A549 (cell line): ENCODE results near the gene MYH10. TPM values are rescaled to one million over a fixed set of nuclear protein-coding genes. Genes with fewer than 3 reads are reported as not detected.

Source experiments
- ATAC-seq, 2 experiments: fragments of 200-7000 bp in 1 of 2; fragments of >200 bp in 1 of 2; cut with Nextera tagmentation in 1 of 2; cut with Tn5 transposase in 1 of 2; 3 replicates each; pipeline versions ENCODE4 v1.8.0 to v1.9.1; 2018 to 2020; ENCODE audit warnings: mild to moderate bottlenecking in 1 of 2, moderate library complexity in 1 of 2
- CTCF ChIA-PET: fragments of 300-600 bp; sonication (Branson Sonifier 250); formaldehyde crosslinking; extraction: SDS; loops from one replicate; lab custom pipeline; 2021; ENCODE audit warnings: antibody characterized with exemption, inconsistent platforms; lab: Yijun Ruan, JAX
- POLR2A ChIA-PET: fragments of 350-600 bp; formaldehyde crosslinking; extraction: SDS; loops from one replicate; lab custom pipeline; 2021; ENCODE audit warnings: antibody characterized with exemption, inconsistent platforms; lab: Yijun Ruan, JAX
- DNase-seq, 2 experiments: peaks; one replicate each; pipeline versions ENCODE4 v3.0.0 to v3.0.0-alpha.2; 2011 to 2016; ENCODE audit warnings: low read depth in 1 of 2, low spot score in 1 of 2
- FAIRE-seq: peaks from 2 replicates; lab custom pipeline; 2011; peaks lifted over from hg19 to GRCh38; lab: Jason Lieb, UNC
- H3K27ac ChIP-seq, 2 experiments: fragments of >200 bp; sonication (Bioruptor Twin); formaldehyde crosslinking; 3 replicates each; pipeline ENCODE4 v1.5.1; 2016 to 2017
- H3K4me1 ChIP-seq: fragments of >200 bp; sonication (Bioruptor Twin); formaldehyde crosslinking; 3 replicates; pipeline ENCODE4 v1.6.1; 2016
- H3K4me2 ChIP-seq: fragments of >200 bp; sonication (Bioruptor Twin); formaldehyde crosslinking; 3 replicates; pipeline ENCODE4 v1.6.1; 2016
- H3K4me3 ChIP-seq: fragments of >200 bp; sonication (Bioruptor Twin); formaldehyde crosslinking; 3 replicates; pipeline ENCODE4 v1.5.1; 2016
- H3K9me3 ChIP-seq: fragments of >200 bp; sonication (Bioruptor Twin); formaldehyde crosslinking; 3 replicates; pipeline ENCODE4 v1.6.1; 2016
- BCL3 ChIP-seq: fragments of >200 bp; sonication (Bioruptor Twin); formaldehyde crosslinking; IDR thresholded peaks from 3 replicates; pipeline ENCODE4 v1.6.1; 2016
- CBX8 ChIP-seq: fragments of 200-600 bp; sonication (generic); IDR thresholded peaks from 2 replicates; pipeline ENCODE4 v1.6.1; 2016
- CEBPB ChIP-seq, 2 experiments: fragments of >200 bp in 1 of 2; sonication (Bioruptor Twin) in 1 of 2; formaldehyde crosslinking in 1 of 2; IDR thresholded peaks; 2 replicates each; pipeline ENCODE4 v1.6.1; 2012 to 2016
- CHD2 ChIP-seq: fragments of 150-350 bp; IDR thresholded peaks from 2 replicates; pipeline ENCODE4 v1.6.1; 2014; ENCODE audit warnings: low read length; ENCODE audit not compliant: partially characterized antibody
- CHD4 ChIP-seq: fragments of 200-600 bp; sonication (generic); IDR thresholded peaks from 2 replicates; pipeline ENCODE4 v1.6.1; 2016; ENCODE audit warnings: antibody characterized with exemption, mild to moderate bottlenecking, borderline replicate concordance
- E2F6 ChIP-seq: IDR thresholded peaks from 2 replicates; pipeline ENCODE4 v1.6.1; 2012; ENCODE audit warnings: low read depth, borderline replicate concordance
- EHMT2 ChIP-seq: fragments of 200-600 bp; sonication (generic); IDR thresholded peaks from 2 replicates; pipeline ENCODE4 v1.6.1; 2016; ENCODE audit warnings: antibody characterized with exemption, low read depth, mild to moderate bottlenecking, moderate library complexity
- ESRRA ChIP-seq: fragments of 150-350 bp; IDR thresholded peaks from 2 replicates; pipeline ENCODE4 v1.6.1; 2014; ENCODE audit warnings: mild to moderate bottlenecking, low read length, borderline replicate concordance
- HMGXB4 ChIP-seq: fragments of 250-450 bp; sonication (Bioruptor Pico); IDR thresholded peaks from 2 replicates; pipeline ENCODE4 v1.5.0; 2021; ENCODE audit warnings: mild to moderate bottlenecking, moderate library complexity, borderline replicate concordance
- KDM1A ChIP-seq: fragments of 200-600 bp; sonication (generic); IDR thresholded peaks from 2 replicates; pipeline ENCODE4 v1.6.1; 2016; ENCODE audit warnings: low read depth, mild to moderate bottlenecking
- MAZ ChIP-seq: fragments of 150-350 bp; IDR thresholded peaks from 2 replicates; pipeline ENCODE4 v1.6.1; 2014; ENCODE audit warnings: antibody characterized with exemption, low read depth, low read length, borderline replicate concordance
- NR3C1 ChIP-seq: fragments of >200 bp; sonication (Bioruptor Twin); formaldehyde crosslinking; IDR thresholded peaks from 3 replicates; pipeline ENCODE4 v1.6.1; 2017
- PBX3 ChIP-seq: IDR thresholded peaks from 2 replicates; pipeline ENCODE4 v1.6.1; 2012
- PHF8 ChIP-seq: fragments of 200-600 bp; sonication (generic); IDR thresholded peaks from 2 replicates; pipeline ENCODE4 v1.6.1; 2016; ENCODE audit warnings: low read depth, mild to moderate bottlenecking, antibody characterized with exemption, moderate library complexity, borderline replicate concordance
- POLR2A ChIP-seq: IDR thresholded peaks from 2 replicates; pipeline ENCODE4 v1.6.1; 2012; ENCODE audit warnings: mild to moderate bottlenecking, low read length
- REST ChIP-seq: fragments of 200-600 bp; sonication (generic); IDR thresholded peaks from 2 replicates; pipeline ENCODE4 v1.6.1; 2016; ENCODE audit warnings: antibody characterized with exemption, mild to moderate bottlenecking, moderate library complexity
- ZNF302 ChIP-seq: fragments of 250-450 bp; sonication (Bioruptor Pico); IDR thresholded peaks from 2 replicates; pipeline ENCODE4 v1.9.0; 2021; ENCODE audit warnings: inconsistent platforms, mild to moderate bottlenecking, moderate library complexity
- WGBS: methylation state at CpG from one replicate; pipeline ENCODE4 v1.1.6; 2017; ENCODE audit errors: missing lambda C conversion rate; 5-methylcytosine and 5-hydroxymethylcytosine counted together
- polyA plus RNA-seq, 4 experiments: library from polyadenylated mRNA; depleted of rRNA in 3 of 4; stranded (reverse); fragments of >200 nt; fragmentation: RNase III in 1 of 4; extraction: RNeasy Plus Mini Kit Qiagen cat#74134 plus additional on column Dnase treatment in 1 of 4; gene quantifications; 2 replicates in 3 of 4; 3 replicates in 1 of 4; pipeline ENCODE4 v1.2.3, GENCODE V29; 2011 to 2017

MYH10 gene
- polyA plus RNA-seq, 2 of the 4 experiments (the other 2 are of a cell fraction): 26.5 to 28.3 TPM

GRCh38 chr17:8606401-8606800 is 24.1 kb downstream of the MYH10 start:
- no peak for DNase-seq
- no peak for ATAC-seq
- H3K4me3 ChIP-seq: no peak overlapping the region
- TF ChIP-seq CEBPB (IDR thresholded peaks at IDR 0.05) (no peak), MAZ (no peak), NR3C1 (no peak), CHD4 (no peak), CBX8 (no peak), REST (no peak), E2F6 (no peak), EHMT2 (no peak), POLR2A (no peak), CHD2 (no peak), PBX3 (no peak)
- TF ChIP-seq, all 56 proteins: peak for 0
- Histone ChIP-seq H3K4me2 (no peak overlapping the region), H3K27ac (no peak overlapping the region), H3K9me3 (no peaks in the 10 kb centered on the region), H3K4me1 (no peaks in the 10 kb centered on the region)
- CTCF ChIA-PET: interaction anchor here (1.2 to 1.3 kb wide), 2 partner anchors 18 to 22 kb away, joined by 3 to 5 read pairs; no protein-coding TSS in a partner anchor
- POLR2A ChIA-PET: no interaction called here
- WGBS: 87% methylated on average over 3 of the region's 3 CpGs
- FAIRE-seq: no peak

GRCh38 chr17:8602679-8603078 is 27.8 kb downstream of the MYH10 start:
- Histone ChIP-seq H3K4me2 (no peak overlapping the region), H3K4me1 (no peaks in the 10 kb centered on the region), H3K9me3 (no peaks in the 10 kb centered on the region), H3K27ac (no peak overlapping the region), H3K4me3 (no peak overlapping the region)
- no peak for TF ChIP-seq CBX8
- TF ChIP-seq ESRRA: no peak
- no peak for TF ChIP-seq PHF8
- no peak for TF ChIP-seq KDM1A
- no peak for TF ChIP-seq CHD2
- TF ChIP-seq NR3C1: no peak
- TF ChIP-seq BCL3: no peak
- TF ChIP-seq CEBPB (IDR thresholded peaks at IDR 0.05): no peak
- TF ChIP-seq HMGXB4: no peak
- TF ChIP-seq ZNF302 (CRISPR knock-in tag): no peak
- DNase-seq: no peak
- POLR2A ChIA-PET: no interaction called here
- no peak for FAIRE-seq
- no peak for ATAC-seq
- CTCF ChIA-PET: interaction anchor here (0.7 kb wide), 1 partner anchor 12 kb away, joined by 4 read pairs; no protein-coding TSS in a partner anchor
